Retina (tissue), 1 donor: ENCODE data around the gene DTD1.

Source experiments
- DNase-seq: peaks from one replicate; pipeline ENCODE4 v3.0.0-alpha.2; 2016

The DTD1 gene

DNA sequence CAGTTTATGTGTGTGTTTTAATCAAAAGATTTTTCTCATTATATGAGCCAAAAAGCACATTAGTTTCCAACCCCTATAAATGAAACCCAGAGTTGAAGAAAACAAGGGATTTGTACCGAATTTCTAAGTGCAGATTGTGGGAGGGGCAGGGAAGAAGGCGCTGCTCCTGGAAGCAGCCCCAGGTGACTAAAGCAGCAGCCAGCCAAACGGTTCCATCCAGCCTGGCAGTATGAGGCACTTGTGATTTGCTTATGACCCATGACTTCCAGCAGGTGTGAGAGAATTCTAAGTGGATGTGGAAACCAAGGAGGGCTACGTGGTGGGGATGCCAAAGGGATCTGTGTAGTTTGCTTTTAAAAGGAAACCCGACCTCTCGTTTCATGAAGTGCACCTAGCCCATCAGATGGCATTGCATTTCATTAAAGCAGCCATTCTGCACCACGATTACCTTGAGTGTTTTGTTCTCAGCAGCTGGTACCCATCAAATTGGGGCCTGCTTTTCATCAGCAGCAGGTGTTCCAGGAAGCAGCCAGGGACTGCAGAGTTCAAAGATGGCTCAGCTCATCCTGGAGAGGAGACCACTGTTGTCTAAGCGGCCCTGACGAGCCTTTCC is 79.1 kb downstream of the DTD1 start:
- no peak for DNase-seq

DNA sequence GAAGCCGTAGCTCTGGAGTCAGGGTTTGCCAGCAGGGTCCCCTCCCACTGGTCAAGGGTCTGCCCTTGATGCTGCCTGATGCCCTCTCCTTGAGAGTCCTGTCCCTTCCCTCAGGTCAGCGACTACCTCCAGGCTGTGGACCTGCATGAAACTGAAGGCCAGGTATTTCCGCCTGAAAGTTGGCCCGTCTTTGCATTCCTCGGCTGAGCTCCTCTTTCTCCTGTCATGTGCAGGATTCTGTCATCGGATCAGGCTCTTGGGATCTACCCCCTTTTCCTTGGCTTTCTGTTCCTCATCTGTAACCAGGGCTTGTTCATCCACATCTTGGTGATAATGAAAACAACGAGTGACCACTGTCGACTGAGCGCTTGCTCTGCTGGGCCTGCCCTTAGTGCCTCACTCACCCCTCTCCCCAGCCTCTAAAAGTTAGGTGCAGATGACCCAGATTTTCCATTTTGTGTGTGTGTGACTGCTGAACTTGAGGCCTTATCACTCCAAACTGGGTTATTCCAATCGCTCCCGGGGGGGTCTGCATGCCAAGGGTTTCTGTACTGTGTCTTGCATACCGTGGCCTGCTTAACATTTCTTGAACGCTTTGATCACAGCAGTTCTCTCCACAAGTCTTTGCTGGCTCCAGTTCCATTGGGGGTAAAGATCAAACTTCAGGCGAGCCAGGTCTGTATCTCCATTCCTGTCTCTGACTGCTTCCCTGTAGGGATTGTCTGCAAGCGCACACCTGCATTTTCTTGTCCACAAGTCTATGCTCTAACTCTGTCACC is 81.6 kb downstream of the DTD1 start:
- no peak for DNase-seq

DNA sequence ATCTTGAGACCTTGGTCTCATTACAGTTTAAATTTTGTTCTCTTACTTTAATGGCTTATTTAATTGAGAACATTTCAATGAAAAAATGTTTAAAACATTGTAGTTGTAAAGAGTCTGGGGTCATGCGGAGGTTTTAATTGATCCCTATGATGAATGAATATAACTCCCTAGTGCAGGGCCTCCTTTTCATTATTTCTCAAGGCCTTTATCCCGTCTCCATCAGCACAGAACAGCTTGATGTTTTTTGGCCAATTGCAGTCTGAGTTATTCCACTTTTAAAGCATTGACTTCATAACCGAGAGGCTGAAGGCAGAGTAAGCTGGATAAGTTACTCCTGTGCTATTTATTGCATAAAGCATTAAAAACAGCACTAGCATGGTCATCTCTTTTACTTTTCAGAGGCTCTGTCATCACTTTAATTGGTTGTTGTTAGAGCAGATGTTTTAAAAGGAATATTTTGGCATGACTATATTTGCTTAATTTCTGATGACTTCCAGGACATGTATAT is 83.4 kb downstream of the DTD1 start:
- no peak for DNase-seq

- no peak for DNase-seq
Observed at GRCh38 chr20:18672834-18673233, 85.0 kb downstream of the DTD1 start.

- DNase-seq = peak; percentile 66
Observed at GRCh38 chr20:18676396-18676795, 88.5 kb downstream of the DTD1 start.

DNA sequence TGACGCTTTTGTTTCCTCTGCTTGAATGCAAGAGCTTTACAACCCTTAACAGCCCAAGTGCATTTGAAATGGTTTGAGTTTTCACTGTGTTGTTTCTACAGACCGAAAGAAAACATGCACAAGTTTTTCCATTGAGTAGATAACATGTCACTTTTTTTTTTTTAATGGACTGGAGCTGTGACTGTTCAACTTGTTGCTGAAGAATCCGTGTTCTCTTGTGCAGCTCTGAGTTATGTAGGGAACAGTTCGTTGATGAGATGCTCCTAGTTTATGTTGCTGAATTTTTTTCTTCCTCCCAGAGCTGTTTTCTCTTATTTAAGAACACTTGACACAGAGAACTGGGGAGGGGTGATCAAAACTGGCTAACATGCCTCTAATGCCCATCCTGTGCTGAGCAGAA is 89.3 kb downstream of the DTD1 start:
- no peak for DNase-seq

- DNase-seq = peak; percentile 51
Observed at GRCh38 chr20:18678549-18679419, 90.9 kb downstream of the DTD1 start.

DNA sequence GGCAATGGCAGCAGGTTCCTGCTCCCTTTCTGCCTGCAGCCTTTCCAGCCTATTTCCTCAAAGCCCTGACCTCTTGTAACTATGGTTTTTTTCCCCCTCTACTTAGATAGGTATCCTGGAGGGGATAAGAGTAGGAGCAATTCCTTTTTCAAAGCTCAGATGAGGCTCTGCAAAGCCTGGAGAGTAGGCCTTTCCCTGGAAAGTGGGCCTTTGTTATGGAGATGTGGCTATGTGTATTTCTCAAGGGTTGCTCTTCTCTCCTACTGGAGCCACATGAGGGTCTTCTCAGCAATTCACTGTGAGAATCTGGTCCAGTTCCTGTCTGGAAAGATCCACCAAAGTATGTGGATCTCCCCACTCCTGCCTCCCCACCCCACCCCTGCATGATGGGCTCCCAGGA is 96.0 kb downstream of the DTD1 start:
- no peak for DNase-seq

- no peak for DNase-seq
Observed at GRCh38 chr20:18684775-18685174, 96.9 kb downstream of the DTD1 start.

DNA sequence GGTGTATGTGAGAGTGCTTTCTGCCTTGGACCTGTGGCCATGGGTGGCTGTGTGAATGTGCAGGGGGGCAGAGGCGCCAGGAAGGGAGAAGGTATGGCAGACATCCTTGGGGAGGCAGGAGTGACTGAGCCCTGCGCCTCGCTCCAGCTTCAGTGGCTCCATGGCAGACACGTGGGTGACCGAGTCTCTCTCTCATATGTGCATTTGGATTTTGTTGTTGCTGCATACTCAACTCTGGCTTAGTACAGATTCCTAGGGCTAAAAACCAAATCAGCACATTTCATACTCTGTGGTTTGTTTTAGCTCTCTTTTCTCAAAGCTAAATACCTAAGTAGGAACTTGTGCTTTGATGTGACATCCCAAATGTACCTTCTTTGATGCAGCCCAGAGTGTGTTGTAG is 97.6 kb downstream of the DTD1 start:
- no peak for DNase-seq

- DNase-seq = no peak
Observed at GRCh38 chr20:18686696-18687095, 98.8 kb downstream of the DTD1 start.

DNA sequence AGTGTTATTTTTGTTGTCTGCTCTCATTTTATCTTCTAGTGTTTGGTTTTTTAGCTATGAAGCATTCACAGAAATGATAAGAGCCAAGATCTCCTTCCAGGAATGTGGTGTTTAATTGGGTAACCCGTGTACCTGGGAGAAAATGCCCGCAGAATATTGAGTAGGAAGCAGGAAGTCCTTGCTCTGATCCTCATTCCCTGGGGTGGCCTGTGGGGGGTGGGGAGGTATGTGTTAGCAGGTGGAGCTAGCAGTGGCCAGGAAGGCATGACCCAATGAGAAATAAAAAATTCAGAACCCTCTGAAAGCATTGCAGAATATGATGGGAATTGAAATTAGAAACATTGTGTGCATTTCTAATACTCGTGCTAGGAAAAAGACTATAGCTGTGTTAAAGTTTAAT is 100.8 kb downstream of the DTD1 start:
- no peak for DNase-seq

DNA sequence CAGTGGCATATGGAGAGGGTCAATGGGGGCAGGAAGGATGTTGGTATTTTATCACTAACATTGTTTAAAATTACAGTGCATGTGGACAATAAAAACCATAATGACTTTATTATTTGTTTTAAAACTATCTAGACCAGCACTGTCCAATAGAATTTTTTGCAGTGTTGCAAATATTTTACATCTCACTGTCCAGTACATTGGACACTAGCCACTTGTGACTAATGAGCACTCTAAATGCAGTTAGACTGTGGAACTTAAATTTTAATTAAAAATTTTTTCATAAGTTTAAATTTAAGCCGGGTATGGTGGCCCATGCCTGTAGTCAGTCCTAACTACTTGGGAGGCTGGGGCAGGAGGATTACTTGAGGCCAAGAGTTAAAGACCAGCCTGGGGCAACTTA is 101.7 kb downstream of the DTD1 start:
- DNase-seq = no peak

DNA sequence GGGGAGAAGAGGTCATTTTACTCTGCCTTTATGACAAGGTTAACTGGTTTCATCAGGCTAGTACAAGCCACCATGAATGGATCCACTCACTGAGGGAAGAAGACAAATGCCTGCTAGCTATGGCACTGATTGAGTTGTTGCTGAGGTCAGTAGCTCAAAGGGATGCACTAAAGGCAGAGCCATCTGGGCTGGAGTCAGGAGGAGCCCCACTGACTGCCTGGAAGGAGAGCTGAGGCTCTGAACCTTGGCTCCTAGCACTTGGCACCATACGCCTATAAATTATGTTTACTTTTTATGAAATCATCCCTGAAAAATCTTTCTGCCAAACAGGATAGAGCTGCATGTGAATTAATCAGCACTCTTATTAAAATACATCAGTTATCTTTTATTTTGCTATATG is 104.6 kb downstream of the DTD1 start:
- DNase-seq = no peak

DNA sequence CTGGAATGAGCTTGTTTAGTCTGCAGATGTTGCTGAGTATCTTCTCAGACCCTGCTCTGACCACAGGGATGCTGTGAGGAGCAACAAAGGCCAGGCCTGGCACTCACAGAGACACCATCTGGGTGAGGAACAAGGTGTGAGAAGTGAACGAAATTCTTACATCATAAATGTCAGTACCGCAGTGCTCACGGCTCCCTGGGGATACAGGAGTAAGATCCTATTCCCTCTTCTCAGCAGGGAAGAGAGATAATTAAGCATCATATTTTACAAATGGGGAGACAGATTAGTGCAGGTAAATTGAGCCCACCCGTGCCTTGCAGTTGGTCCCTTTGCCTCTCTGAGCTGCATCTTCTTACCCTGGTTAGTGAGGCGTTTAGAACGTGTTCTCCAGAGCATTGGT is 106.2 kb downstream of the DTD1 start:
- DNase-seq = peak; percentile 38

GRCh38 chr20:18695175-18695574 is 107.3 kb downstream of the DTD1 start:
- no peak for DNase-seq

- no peak for DNase-seq
Observed at GRCh38 chr20:18698735-18699380, 111.0 kb downstream of the DTD1 start.

DNA sequence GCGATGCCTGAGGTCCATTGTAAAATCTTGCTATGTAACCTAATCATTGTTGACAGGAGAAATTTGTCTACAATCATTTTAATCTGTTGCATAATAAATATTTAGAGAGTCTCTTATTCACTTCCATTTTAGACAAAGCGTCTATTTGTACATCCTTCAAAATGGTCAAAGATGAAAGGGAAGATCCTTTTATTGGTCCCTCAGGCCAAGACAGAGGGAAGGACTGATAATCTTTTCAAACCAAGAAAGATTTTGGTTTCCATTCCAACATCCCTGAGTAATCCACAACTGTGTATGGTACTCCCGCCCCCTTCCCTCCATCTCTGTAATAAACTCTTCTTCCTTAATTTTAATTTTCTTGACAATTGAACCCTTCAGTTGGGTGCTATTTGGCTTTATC is 114.1 kb downstream of the DTD1 start:
- DNase-seq = no peak

DNA sequence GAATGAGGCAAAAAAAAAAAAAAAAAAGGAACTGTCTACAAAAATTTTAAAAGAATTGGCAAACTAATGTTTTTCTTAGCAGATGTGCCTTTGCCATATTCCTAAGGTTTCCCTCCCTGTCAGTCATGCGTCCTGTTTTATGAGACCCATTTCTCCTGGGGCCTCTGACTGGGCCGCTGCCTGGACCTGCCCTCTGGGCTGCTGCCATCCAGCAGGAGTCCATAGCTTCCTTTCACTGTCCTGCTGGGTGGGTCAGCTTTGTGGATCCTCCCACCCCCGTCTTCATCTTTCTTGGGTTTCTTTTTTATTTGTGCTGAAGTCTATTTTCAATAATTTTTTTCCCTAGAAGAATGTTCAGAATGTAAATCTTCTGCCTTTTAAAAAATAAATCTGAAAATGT is 114.9 kb downstream of the DTD1 start:
- DNase-seq = no peak

DNA sequence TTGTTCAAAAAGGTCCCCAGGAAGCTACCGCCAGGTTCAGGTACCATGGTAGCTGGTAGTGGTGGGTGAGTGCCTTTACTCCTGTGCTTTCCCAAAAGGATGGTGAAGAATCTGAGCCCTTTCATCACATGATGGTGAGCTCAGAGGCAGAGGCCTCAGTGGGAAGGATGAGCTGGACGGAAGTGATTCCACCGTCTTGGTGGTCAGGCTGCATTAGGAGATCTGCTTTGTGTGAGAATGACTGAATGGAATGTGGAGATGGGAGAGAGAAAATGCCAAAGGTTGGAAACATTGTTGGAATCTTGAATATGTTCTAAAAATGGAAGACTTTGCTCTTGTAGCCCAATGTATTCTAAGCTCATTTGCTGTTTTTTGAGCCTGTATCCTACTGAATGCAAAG is 117.6 kb downstream of the DTD1 start:
- no peak for DNase-seq

DNA sequence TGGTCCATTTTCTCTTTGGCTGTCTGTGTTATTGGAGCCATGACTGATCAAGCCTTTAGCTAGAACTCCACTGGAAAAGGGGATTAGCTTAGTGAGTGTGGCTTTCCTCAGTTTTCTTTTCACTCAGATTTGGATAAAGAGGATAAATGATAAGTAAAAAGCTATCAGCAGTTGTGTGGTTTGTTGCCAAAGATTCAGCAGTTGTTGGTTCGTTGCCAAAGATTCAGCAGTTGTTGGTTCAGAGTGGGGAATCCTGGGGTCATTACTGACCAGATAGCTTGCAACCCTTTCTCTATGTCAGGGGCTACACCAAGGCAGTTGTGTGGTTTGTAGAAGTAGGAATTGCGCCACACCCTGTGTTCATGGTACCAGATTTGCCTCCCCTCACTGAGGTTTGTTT is 118.1 kb downstream of the DTD1 start:
- DNase-seq = no peak

- no peak for DNase-seq
Observed at GRCh38 chr20:18712131-18712530, 124.3 kb downstream of the DTD1 start.

DNA sequence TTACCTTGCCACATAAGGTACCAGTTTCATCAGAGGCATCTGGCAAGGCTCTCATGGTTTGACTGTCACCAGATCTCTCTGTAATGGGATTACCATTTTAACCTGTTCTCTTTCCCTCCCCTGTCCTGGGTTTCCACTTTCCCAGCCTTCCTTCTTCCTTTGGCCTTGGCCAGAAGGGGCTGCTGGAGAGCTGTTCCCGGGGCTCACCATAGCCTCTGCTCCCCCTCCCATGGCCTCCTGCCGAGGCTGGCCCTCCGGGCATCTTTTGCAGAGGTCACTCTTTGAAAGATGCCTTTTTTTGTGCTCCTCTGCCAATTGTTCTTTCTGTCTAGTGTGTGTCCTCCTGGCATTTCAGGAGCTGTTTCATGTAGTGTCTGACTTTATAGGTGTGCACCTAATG is 125.0 kb downstream of the DTD1 start:
- DNase-seq = peak; percentile 50
